VCaP (cell line): ENCODE data around the gene DAPK1.

ENCODE experiments used
- H3K27ac ChIP-seq: fragments of 450-650 bp; 2 replicates; pipeline ENCODE4 v1.5.1; 2017
- CTCF ChIP-seq: fragments of 450-650 bp; conservative IDR thresholded peaks from 2 replicates; pipeline ENCODE4 v1.5.1; 2017; ENCODE audit warnings: mild to moderate bottlenecking, moderate library complexity

Gene DAPK1

GRCh38 chr9:87519461-87519860, 21.8 kb downstream of the DAPK1 start:
- H3K27ac ChIP-seq: no peak overlapping the region
- TF ChIP-seq CTCF: no peak

GRCh38 chr9:87520172-87520683, 22.6 kb downstream of the DAPK1 start:
- no peak for TF ChIP-seq CTCF
- H3K27ac ChIP-seq: no peak overlapping the region

GRCh38 chr9:87521834-87522233, 24.2 kb downstream of the DAPK1 start:
- TF ChIP-seq CTCF: no peak
- no peak overlapping the region for H3K27ac ChIP-seq

- TF ChIP-seq CTCF: no peak
- no peak overlapping the region for H3K27ac ChIP-seq
Observed at GRCh38 chr9:87524061-87524460, 26.4 kb downstream of the DAPK1 start.

- H3K27ac ChIP-seq: no peak overlapping the region
- TF ChIP-seq CTCF: no peak
Observed at GRCh38 chr9:87525546-87526303, 28.1 kb downstream of the DAPK1 start.

GRCh38 chr9:87527211-87527916, 29.7 kb downstream of the DAPK1 start:
- no peak for TF ChIP-seq CTCF
- peak overlapping the region; percentile 31 for H3K27ac ChIP-seq

- no peak for TF ChIP-seq CTCF
Observed at GRCh38 chr9:87528969-87529368, 31.3 kb downstream of the DAPK1 start.

More at GRCh38 chr9:87528969-87529368, 31.3 kb downstream of the DAPK1 start:
- peak overlapping the region; percentile 34; the same call in 1 of the 2 replicates for H3K27ac ChIP-seq
